Measurements from ENCODE around the gene XRRA1.
"Not testable (repeated sequence)": the region's sequence is repeated elsewhere in the genome, so short reads cannot be mapped to it uniquely, and the experiment has no call there.

Gene XRRA1

DNA sequence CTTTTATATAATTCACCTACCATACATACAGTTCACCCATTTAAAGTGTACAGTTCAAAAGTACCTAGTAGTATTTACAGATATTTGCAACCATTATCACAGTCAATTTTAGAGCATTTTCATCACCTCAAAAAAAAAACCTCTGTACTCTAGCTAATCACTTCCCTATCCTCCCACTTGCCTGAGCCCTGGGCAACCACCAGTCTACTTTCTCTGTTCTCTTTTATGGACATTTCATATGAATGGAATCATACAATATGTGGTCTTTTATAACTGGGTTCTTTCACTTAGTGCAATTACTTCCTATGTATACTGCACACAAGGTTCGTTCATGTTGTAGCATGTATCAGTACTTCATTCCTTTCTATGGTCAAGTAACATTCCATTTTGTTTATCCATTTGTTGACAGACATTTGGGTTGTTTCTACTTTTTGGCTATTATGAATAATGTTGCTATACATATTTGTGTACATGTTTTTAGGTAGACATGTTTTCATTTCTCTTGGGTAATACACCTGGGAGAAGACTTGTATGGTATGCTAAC lies 22.0 kb upstream of the XRRA1 start:
- no peak for TF ChIP-seq L3MBTL2 (conservative IDR thresholded peaks at IDR 0.05)
- no peak for TF ChIP-seq ELF4 (IDR thresholded peaks at IDR 0.05)
- no peak for TF ChIP-seq CTBP1 (IDR thresholded peaks at IDR 0.05; ENCODE audit: borderline replicate concordance)
- TF ChIP-seq LEF1 (IDR thresholded peaks at IDR 0.05; ENCODE audit: borderline replicate concordance) = no peak
- TF ChIP-seq TARDBP (IDR thresholded peaks at IDR 0.05) = no peak
- TF ChIP-seq, protein P1, sequence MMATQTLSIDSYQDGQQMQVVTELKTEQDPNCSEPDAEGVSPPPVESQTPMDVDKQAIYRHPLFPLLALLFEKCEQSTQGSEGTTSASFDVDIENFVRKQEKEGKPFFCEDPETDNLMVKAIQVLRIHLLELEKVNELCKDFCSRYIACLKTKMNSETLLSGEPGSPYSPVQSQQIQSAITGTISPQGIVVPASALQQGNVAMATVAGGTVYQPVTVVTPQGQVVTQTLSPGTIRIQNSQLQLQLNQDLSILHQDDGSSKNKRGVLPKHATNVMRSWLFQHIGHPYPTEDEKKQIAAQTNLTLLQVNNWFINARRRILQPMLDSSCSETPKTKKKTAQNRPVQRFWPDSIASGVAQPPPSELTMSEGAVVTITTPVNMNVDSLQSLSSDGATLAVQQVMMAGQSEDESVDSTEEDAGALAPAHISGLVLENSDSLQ (IDR thresholded peaks at IDR 0.05) = no peak
- TF ChIP-seq SP1 (IDR thresholded peaks at IDR 0.05) = no peak
- no peak for TF ChIP-seq FOXK2 (IDR thresholded peaks at IDR 0.05)
- TF ChIP-seq NFRKB (IDR thresholded peaks at IDR 0.05) = no peak
- no peak for TF ChIP-seq HDGF (IDR thresholded peaks at IDR 0.05; ENCODE audit: borderline replicate concordance)
- no peak for TF ChIP-seq BHLHE40 (IDR thresholded peaks at IDR 0.05; ENCODE audit: borderline replicate concordance)
- TF ChIP-seq ARNT (IDR thresholded peaks at IDR 0.05) = no peak
- no peak for TF ChIP-seq FOXA1 (IDR thresholded peaks at IDR 0.05)
- TF ChIP-seq ZNF384 (IDR thresholded peaks at IDR 0.05) = no peak
- TF ChIP-seq SUZ12 (IDR thresholded peaks at IDR 0.05) = no peak
- TF ChIP-seq FOXM1 (IDR thresholded peaks at IDR 0.05; ENCODE audit: borderline replicate concordance) = no peak
- no peak for DNase-seq (ENCODE audit: extremely low spot score)
- POLR2A ChIA-PET = no interaction called here
- CTCF ChIA-PET = interaction anchor here (0.6 kb wide), 1 partner anchor 42 kb away, joined by 4 read pairs; no protein-coding TSS in a partner anchor

DNA sequence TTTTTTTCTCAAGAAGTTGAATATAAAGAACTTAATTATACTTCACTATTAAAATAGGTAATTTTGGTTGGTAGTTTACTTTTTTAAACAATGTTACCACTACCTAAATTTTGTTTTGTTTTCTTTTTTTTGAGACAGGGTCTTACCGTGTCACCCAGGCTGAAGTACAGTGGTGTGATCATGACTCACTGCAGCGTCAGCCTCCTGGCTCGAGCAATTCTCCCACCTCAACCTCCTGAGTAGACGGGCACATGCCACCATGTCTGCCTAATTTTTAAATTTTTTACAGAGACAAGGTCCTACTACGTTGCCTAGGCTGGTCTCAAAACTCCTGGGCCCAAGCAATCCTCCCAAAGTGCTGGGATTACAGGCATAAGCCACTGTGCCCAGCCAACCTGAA lies 17.8 kb upstream of the XRRA1 start:
- DNase-seq (ENCODE audit: extremely low spot score) = no peak
- POLR2A ChIA-PET = interaction anchor here (1.0 kb wide), 1 partner anchor 22 kb away, joined by 3 read pairs; the partner anchor contains the start of gene NEU3
- CTCF ChIA-PET = no interaction called here
- no peak for TF ChIP-seq ZNF384 (IDR thresholded peaks at IDR 0.05)
- TF ChIP-seq FOXK2 (IDR thresholded peaks at IDR 0.05) = no peak

DNA sequence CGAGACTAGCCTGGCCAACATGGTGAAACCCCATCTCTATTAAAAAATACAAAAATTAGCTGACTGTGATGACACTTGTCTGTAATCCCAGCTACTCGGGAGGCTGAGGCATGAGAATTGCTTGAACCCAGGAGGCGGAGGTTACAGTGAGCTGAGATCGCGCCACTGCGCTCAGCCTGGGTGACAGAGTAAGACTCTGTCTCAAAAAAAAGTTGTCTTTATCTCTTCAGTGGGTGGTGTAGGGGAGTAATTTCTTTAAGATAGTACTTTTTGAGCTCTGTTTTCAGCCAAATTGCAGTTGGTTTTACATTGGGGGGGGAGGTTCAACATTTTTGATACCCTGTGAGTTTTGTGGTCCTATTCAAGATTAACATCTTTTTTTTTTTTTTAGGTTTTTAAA lies 11.2 kb upstream of the XRRA1 start:
- POLR2A ChIA-PET = interaction anchor here (0.6 to 2.1 kb wide), 2 partner anchors 29 to 54 kb away, joined by 3 to 6 read pairs; partner anchors contain the start of gene NEU3
- DNase-seq (ENCODE audit: extremely low spot score); CTCF ChIA-PET: not testable (repeated sequence)

DNA sequence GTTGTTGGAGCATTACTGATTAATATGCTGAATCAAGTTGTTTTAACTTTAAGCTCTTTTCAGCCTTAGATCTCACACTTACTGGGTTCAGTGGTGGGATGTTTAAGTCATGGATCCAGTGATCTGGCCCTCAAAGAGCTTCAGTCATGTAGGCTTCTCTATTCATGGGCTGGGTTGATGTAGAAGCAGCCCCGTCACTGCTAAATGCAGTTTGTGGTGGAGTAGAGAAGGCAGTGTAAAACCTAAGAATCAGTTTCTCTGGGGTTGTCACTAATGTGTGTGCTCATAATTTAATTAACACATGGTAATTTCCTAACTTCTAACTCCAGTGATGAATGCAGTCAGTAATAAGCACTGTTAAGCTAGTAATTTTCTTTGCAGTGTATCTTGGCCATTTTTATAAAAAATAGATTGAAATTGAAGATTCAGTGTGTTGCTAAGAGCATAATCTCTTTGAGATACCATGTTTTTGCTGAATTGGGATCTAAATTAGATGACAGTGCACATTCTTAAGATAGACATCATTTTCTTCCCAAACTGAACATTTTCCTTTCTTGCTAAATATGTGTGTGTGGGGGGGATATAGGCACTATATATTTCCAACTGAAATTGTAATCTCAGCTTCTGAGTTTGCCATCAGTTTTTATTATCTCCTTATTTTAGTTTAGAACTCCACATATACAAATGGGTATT lies 9.2 kb upstream of the XRRA1 start:
- no peak for DNase-seq (ENCODE audit: extremely low spot score)
- ChIA-PET POLR2A (no interaction called here), CTCF (interaction anchor here (0.6 kb wide), 1 partner anchor 84 kb away, joined by 5 read pairs; no protein-coding TSS in a partner anchor)
- TF ChIP-seq ARNT (IDR thresholded peaks at IDR 0.05) (no peak), SUZ12 (IDR thresholded peaks at IDR 0.05) (no peak)

- ChIA-PET CTCF (interaction anchor here (0.6 kb wide), 1 partner anchor 22 kb away, joined by 3 read pairs; no protein-coding TSS in a partner anchor), POLR2A (interaction anchor here (1.2 kb wide), 1 partner anchor 32 kb away, joined by 3 read pairs; the partner anchor contains the start of gene NEU3)
- TF ChIP-seq, protein P1 (IDR thresholded peaks at IDR 0.05) = no peak
- DNase-seq (ENCODE audit: extremely low spot score) = no peak
Measured at GRCh38 chr11:74956397-74957015, 7.6 kb upstream of the XRRA1 start.

- TF ChIP-seq TARDBP (IDR thresholded peaks at IDR 0.05) = no peak
- no peak for TF ChIP-seq FOXA1 (IDR thresholded peaks at IDR 0.05)
- no peak for TF ChIP-seq SUZ12 (IDR thresholded peaks at IDR 0.05)
- no peak for TF ChIP-seq CTBP1 (IDR thresholded peaks at IDR 0.05; ENCODE audit: borderline replicate concordance)
- no peak for TF ChIP-seq FOXK2 (IDR thresholded peaks at IDR 0.05)
- no peak for TF ChIP-seq ELF4 (IDR thresholded peaks at IDR 0.05)
- TF ChIP-seq, protein P1 (IDR thresholded peaks at IDR 0.05) = no peak
- no peak for TF ChIP-seq HDGF (IDR thresholded peaks at IDR 0.05; ENCODE audit: borderline replicate concordance)
- no peak for TF ChIP-seq ARNT (IDR thresholded peaks at IDR 0.05)
- TF ChIP-seq L3MBTL2 (conservative IDR thresholded peaks at IDR 0.05) = no peak
- TF ChIP-seq BHLHE40 (IDR thresholded peaks at IDR 0.05; ENCODE audit: borderline replicate concordance) = no peak
- ChIA-PET CTCF (interaction anchor here (0.5 kb wide), 1 partner anchor 11 kb away, joined by 5 read pairs; no protein-coding TSS in a partner anchor), POLR2A (no interaction called here)
- no peak for DNase-seq (ENCODE audit: extremely low spot score)
Measured at GRCh38 chr11:74954199-74954598, 5.3 kb upstream of the XRRA1 start.

DNA sequence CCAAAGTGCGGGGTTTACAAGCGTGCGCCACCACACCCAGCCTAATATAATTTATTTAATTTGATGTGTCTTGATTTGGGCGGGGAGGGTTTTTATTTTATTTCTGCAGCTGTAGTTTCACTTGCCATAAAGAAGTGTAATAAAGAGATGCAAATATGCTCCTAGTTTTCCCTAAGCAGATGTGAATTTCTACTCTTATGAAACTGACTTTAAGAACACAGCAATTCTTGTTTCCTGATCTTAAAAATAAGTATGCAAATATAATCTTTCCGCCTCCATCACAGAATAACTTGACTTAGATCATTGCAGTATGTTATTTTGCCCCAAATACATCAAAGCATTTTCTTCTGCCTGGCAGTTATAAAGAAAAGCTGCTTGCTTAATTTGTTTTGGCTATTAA lies 4.6 kb upstream of the XRRA1 start:
- TF ChIP-seq SP1 (IDR thresholded peaks at IDR 0.05) = no peak
- no peak for TF ChIP-seq ELF4 (IDR thresholded peaks at IDR 0.05)
- TF ChIP-seq HDGF (IDR thresholded peaks at IDR 0.05; ENCODE audit: borderline replicate concordance) = no peak
- TF ChIP-seq BHLHE40 (IDR thresholded peaks at IDR 0.05; ENCODE audit: borderline replicate concordance) = no peak
- no peak for TF ChIP-seq L3MBTL2 (conservative IDR thresholded peaks at IDR 0.05)
- TF ChIP-seq, protein P1 (IDR thresholded peaks at IDR 0.05) = no peak
- no peak for TF ChIP-seq CTBP1 (IDR thresholded peaks at IDR 0.05; ENCODE audit: borderline replicate concordance)
- no peak for TF ChIP-seq LEF1 (IDR thresholded peaks at IDR 0.05; ENCODE audit: borderline replicate concordance)
- no peak for TF ChIP-seq TARDBP (IDR thresholded peaks at IDR 0.05)
- no peak for TF ChIP-seq FOXA1 (IDR thresholded peaks at IDR 0.05)
- TF ChIP-seq NFRKB (IDR thresholded peaks at IDR 0.05) = no peak
- no peak for TF ChIP-seq SUZ12 (IDR thresholded peaks at IDR 0.05)
- no peak for TF ChIP-seq ZNF384 (IDR thresholded peaks at IDR 0.05)
- no peak for TF ChIP-seq FOXM1 (IDR thresholded peaks at IDR 0.05; ENCODE audit: borderline replicate concordance)
- no peak for DNase-seq (ENCODE audit: extremely low spot score)
- CTCF ChIA-PET = no interaction called here
- POLR2A ChIA-PET = no interaction called here
